Tongue (tissue), 2 donors: ENCODE results near the gene CTAGE15. TPM values are rescaled to one million over a fixed set of nuclear protein-coding genes. Genes with fewer than 3 reads are reported as not detected.

Experiments
- small RNA-seq: library from RNA; depleted of rRNA; stranded (forward); fragments of <200 nt; gene quantifications from one replicate; pipeline ENCODE3, GENCODE V24; 2014; ENCODE audit warnings: low replicate concordance
- total RNA-seq: library from RNA; depleted of rRNA; stranded (reverse); fragments of >200 nt; gene quantifications from one replicate; pipeline ENCODE4 v1.2.3, GENCODE V29; 2014

Gene CTAGE15
- total RNA-seq, 1 donor from 2014 or later = 3.0 TPM

Small RNA genes lying within 50 kb of the gene (small RNA-seq; reads per million reads assigned to genes)
- not detected for gene AC073264.2
- not detected for gene RNU6-162P

Other genes with a start within 250 kb of the CTAGE15 start
- gene FAM131B, start 209.1 kb upstream of the CTAGE15 start, total RNA-seq = 1.5 TPM
- gene ZYX, start 190.5 kb upstream of the CTAGE15 start, total RNA-seq = 33.7 TPM
- gene EPHA1, start 162.9 kb upstream of the CTAGE15 start, total RNA-seq = 12.5 TPM
- gene TAS2R60, start 128.3 kb upstream of the CTAGE15 start, total RNA-seq = not detected
- 0.31 TPM for gene TAS2R41, start 93.9 kb upstream of the CTAGE15 start, total RNA-seq
- gene TCAF2, start 49.2 kb downstream of the CTAGE15 start, total RNA-seq = 4.8 TPM
- 0.72 TPM for gene CTAGE6, start 185.9 kb downstream of the CTAGE15 start, total RNA-seq